GM21528 (cell line): Measurements from ENCODE around the gene ERFE.
"Not testable (repeated sequence)": the region's sequence is repeated elsewhere in the genome, so short reads cannot be mapped to it uniquely, and the experiment has no call there.

Experiments
- ATAC-seq: cut with Tn5 transposase; IDR thresholded peaks from one replicate; pipeline ENCODE4 v1.9.1; 2021; ENCODE audit warnings: mild to moderate bottlenecking, moderate library complexity; ENCODE audit not compliant: unreplicated experiment, low FRiP score

ERFE gene

DNA sequence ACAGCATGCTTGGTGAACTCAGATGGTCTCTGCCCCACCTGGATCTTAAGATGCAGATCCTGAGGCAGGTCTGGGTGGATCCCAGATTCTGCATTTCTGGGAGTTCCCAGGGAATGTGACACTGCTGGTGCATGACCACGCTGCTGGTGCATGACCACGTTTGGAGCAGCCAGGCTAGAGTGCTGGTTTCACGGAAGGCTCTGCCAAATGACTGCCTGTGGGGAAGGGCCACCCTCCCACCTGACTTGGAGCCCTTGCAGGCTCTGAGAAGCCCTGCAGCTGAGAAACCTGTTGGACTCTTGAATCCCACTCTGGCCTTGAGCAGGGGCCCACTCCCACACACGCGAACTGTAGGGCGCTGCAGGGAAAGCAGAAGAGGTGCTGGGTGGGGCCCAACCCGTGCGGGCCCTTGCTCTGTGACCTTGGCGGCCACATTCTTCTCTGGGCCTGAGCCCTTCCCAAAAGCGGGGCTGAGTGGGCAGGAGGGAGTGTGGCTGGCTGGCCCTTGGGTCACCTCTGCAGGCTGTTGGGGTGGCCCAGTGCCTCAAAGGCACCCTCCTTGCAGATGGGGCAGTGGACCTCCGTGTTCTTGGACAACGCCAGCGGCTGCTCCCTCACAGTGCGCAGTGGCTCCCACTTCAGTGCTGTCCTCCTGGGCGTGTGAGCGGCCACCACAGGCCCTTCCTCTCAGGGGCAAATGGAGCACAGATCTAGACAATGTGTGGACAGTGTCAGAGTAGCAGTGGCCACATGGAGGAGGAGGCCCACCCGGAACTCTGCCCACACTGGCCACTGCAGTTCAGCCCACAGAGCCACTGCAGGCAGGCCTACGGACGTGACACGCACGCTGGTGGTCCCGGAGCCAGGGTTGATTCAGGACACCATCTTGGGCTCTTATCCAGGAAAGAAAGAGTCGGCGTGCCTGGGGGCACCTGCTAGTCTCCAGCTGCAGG lies 7.9 kb downstream of the ERFE start:
- no peak for ATAC-seq

DNA sequence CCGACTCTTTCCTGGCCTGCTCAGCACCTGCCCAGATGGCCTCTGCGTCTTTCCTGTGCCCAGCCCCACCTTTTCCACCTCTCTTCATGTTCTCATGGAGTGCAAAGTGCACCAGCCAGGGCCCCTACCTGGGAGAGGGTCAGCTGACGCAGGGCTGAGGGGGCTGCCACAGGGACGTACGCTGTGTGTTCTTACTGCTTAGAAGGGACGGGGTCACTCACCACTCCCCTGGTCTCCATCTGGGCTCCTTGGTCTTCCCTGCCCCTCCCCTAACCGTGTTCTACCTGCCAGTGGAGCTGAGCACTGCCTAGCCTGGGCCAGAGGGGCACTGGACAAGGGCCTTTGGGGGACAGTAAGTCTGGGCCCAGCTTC lies 8.6 kb downstream of the ERFE start:
- no peak for ATAC-seq

DNA sequence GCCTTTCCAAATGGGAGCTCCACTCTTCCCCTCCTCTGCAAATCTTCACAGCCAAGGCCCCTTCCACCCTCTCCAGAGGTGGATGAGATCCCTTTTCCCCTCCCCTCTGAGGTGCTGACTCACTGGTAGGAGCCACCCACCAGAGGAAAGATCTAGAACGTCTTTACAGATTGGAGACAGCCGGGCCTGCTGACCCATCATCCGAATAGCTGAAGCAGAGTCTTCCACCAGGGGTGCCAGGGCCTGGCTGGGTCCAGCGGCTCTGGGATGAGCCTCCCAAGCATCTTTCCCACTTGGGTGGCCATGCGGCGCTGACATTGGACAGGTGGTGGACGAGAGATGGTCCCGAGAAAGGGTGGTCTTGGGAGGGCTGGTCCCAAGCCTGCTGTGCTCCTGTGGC lies 9.0 kb downstream of the ERFE start:
- ATAC-seq: no peak

DNA sequence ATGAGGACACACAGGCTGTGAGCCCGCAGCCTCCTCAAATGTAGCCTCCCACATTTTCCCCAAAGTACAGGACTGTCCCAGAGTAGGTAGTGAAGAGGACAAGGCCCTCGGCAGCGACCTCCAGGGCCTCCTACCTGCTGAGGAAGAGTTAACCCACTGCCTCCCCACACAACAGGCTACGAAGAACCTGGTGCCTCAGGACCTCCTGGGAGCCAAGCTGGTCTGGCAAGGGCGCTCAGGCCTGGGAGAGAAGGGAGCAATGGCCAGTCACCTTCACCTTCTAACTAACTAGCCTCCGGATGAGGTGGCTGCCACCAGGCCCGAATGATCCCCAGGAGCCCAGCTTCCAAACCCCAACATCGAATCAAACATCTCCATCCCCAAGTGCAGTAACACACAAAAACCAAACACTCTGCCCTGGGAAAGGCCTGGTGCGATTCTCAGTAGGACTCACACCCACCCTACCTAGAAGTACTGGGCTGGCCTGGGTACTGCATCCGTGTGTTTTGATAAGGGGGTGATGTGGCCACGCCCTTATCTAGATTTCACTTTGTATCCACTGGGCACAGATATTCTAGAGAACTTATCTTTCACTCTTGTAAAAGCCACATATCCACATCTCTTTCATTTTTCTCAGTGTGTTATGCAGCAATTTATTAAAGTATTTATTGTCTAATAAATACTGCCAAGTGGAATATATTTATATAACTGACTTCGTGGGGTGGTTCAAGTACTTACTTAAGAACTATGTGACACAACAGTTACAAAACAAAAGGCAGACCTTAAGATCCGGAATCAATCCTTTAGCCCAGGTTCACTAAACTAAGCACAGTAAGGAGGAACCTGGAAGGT lies 9.7 kb downstream of the ERFE start:
- ATAC-seq: no peak

DNA sequence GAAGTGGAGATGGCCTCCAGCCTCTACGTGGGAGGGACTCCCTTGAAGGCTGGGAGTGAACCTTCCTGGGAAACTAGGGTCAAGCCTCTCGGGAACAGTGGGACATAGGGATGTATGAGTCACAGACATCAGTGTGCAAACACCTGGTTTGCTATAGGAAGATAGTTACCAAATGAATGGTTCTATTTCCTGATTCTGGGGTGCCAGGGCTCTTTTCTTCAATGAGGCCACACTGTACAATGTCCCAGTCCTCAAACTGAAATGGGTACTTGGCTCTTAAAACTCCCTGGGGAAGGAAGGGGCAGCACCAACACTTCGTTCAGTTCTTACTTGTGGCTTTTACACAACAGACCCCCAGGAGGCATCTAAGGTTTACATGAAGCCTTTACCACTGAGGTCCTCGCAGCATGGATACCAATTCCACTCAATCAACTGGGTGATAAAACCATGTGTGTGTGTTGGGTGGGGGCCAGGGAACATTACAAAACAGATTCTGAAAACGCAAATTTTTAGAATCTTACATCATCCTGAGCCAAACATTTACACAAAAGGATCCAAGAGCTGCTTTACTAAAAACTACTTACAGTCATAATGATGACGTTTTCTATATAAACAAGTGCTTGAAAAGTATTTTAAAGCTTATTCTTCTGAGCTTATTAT lies 10.4 kb downstream of the ERFE start:
- no peak for ATAC-seq

DNA sequence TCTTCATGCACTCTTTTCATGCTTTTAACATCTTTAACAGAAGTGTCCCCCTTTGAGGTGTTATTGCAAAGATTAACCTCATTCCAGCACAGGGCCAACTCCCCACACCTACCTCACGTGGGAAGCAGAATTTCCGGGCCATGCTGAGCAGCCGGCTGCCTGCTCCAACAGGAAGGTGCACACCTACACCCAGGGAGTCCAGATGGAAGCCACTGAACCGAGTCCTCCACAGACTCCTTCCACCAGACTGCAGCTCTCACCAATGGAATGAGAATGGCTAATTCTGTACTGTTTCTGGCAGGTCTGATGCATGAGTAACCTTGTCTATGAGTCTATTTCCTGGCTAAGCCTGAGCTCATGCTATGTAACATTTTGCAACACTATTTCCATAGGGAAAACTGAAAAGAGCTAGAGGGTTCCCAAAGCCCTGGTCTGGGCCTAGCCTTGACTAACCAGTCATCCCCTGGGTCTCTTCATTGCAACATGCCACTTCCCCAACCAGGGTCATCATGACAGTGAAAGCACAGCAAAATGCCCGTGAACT lies 11.0 kb downstream of the ERFE start:
- no peak for ATAC-seq

DNA sequence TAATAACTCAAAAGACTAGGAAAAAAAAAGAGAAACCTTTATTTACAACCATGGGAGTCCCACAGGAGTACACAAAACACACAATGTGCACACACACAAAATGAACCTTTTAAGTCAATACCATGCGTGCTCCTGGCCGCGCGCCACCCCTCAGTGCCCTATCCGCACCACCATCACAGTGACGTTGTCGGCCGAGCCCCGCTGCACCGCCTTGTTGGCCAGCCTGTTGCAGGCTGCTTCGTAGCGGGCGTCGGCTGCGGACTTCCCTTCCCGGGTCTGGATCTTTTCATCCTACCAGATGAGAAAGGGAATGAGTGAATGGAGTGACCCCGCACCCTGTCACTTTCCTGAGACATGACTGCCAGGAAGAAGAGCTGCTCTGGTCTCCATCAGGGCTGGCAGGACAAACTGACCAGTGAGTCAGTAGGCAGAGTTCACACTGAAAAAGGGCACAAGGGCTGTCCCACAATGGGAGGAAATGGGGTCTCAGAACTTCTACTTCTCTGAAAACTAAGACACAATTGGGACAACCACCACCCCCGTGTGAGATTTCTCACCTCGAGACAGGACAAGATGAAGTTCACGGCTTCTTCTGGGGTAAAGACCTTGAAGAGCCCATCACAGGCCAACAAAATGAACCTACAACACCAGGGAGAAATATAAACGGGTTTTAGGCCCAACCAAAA lies 11.8 kb downstream of the ERFE start:
- no peak for ATAC-seq

DNA sequence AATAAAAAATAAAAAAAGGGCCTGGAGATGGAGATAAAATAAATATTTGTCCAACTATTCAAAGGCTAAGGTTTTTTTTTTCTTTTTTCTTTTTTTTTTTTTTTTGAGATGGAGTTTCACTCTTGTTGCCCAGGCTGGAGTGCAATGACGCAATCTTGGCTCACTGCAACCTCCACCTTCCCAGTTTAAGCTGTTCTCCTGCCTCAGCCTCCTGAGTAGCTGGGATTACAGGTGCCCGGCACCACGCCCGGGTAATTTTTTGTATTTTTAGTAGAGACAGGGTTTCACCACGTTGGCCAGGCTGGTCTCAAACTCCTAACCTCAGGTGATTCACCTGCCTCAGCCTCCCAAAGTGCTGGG lies 12.3 kb downstream of the ERFE start:
- not testable (repeated sequence) for ATAC-seq

DNA sequence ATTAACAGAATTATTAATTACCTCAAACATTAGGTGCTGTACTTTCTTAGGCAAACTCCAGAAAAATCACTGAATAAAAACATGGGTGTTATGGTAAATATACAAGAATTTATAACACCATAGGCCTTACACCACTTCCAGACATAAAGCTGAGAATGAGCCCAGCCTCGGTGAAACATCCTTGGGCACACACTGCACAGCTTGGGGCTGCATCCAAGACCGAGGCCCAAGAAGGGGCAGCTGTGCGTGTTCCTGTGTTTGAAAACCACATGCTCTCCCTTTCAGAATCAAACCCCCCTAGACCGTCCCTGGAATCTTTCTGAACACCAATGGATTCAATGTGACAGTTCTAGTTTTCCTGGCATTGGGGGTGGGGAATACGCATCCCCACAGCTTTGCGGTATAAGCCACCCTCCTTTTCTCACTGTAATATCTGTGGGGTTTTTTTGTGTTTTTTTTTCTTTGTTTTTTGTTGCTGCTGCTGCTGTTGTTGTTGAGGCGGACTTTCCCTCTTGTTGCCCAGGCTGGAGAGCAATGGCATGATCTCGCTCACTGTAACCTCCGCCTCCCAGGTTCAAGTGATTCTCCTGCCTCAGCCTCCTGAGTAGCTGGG lies 12.9 kb downstream of the ERFE start:
- ATAC-seq: no peak

DNA sequence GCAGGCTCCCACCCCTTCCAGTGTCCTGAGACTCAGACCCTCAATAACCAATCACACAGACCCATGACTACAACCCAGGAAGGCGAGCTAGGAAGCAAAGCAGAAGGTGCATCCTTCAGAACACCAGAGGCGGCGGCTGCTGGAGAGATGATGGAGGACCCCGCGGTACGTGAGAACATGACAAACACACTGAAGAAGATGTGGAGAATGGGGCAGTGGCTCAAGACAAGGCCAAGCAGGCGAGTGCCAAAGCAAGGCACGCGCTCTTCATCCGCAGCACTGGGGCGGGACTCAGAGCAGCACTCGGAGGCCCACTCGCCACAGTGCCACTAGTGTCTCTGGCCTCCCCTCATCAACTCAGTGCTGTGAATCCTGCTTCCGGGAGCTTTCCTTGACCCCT lies 13.7 kb downstream of the ERFE start:
- no peak for ATAC-seq

DNA sequence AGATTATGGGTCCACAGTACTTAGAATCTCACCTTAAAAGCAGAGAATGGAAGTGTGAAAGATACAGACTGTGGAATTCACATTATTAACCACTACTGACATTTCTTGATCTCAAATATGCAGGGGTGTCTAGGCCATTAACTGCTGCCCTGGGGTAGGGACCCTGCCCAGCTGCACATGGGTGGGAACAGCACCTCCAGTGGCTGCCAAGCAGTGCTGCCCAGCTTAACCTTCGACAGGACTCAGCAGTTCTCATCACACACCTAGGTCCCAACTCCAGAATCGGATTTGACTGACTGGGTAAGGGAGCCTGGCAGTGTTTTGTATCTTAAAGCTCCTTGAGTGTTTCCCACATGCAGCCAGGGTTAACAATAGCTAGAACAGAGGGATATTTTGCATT lies 14.9 kb downstream of the ERFE start:
- ATAC-seq: no peak

DNA sequence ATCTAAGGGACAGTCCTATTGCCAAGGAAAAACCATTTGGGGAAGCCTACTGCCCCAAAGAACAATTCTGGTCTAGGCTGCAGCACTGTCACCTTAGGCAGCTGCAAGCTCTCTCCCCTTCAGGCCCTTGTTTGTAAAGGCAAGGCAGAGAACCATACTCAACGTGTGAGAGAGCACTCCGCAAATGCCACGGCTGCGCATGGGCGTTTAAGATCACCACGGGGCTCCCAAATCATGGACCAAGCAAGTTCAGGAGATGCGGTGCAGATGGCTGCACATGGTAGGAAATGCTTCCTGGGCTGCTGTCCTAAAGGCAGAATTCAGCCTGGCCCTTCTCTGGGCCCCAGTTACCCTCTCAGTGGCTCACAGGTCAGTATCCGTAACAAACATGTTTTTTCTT lies 15.5 kb downstream of the ERFE start:
- ATAC-seq: no peak

DNA sequence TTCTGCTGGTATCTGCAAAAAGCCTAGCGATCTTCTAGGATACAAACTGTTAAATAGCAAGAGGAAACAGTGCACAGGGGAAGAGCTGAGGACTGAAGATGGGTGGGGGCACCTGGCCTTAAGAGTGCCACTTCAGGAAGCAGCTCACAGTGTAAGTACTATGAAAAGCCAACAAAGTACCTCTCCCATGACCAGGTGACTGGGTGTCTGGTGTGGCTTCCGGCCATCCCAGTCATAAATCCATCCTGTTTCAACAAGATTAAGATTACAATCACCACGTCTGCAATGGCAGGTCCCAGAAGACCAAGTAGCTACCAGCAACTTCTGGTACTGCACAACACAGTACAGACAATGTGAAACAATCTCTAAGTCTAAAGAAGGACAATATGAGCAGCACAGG lies 15.9 kb downstream of the ERFE start:
- ATAC-seq: no peak

DNA sequence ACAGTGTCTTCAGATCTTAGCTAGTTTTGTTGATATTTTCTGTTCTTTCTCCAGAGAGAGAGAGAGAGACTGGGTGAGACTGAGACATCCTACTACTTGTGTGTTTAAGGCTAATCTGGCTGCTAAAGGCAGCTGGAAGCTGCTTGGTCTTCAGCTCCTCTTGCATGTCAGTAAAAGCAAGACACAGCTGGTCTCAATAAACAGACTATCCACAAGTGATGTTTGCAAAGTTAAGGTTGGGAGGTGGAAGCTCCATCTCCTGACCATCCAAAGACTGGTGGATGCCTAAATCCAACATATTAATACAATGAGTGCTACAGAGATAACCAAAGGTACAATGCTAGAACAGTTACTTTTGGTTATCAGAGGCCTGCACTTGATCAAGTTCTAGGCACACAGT lies 17.8 kb downstream of the ERFE start:
- no peak for ATAC-seq

DNA sequence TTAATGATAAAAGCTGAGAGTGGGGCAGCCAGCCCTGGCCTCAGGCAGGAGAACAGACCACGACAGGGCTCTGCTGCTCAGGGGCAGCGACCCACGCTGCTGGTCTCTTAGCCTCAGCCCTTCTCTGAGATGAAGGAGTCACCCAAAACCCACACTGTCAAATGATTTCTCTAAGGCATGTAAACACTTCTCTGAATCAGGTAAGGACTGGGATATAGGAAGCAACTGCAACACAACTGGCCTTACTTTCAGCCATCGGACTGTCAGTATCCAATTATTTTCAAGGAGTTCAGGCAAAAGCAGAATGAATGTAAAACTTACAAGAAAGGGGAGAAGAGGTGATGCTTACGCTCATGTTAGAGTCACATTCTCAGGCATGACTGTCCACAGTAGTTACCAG lies 21.8 kb downstream of the ERFE start:
- no peak for ATAC-seq

DNA sequence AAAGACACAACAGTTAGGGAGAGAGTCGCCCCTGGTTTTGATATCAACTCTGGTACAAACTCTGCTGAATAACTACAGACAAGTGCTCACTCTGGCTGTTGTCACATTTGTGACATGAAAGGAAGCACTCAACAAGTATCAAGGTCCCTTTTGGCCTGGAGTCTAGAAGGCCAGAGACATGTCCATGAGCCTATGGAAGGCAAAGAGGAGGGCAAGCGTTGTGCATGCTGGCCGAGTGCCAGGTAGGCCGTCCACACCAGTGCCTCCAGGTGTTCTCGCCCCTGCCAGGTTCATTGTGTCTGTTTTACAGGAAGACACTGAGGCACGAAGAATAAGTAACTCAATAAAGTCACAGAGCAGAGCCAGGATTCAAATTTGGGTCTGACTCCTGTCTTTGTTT lies 23.6 kb downstream of the ERFE start:
- ATAC-seq: no peak

DNA sequence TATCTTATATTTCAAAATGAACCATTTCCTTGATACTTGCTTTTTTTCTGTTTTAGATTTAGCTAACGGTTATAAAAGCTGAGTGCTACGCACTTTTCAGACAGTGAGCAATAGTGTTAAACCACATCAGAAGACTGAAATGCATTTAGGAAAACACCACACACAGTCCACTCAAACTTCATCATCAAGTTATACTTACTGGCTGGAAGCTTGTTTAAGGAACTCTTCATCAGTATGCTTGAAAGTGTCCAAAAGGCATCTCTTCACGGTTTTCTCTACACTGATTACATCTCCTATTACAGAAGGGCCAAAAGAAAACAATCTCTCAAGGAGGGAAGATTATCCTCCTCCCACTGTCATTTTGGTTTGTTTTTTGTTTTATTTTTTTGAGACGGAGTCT lies 25.1 kb downstream of the ERFE start:
- no peak for ATAC-seq

DNA sequence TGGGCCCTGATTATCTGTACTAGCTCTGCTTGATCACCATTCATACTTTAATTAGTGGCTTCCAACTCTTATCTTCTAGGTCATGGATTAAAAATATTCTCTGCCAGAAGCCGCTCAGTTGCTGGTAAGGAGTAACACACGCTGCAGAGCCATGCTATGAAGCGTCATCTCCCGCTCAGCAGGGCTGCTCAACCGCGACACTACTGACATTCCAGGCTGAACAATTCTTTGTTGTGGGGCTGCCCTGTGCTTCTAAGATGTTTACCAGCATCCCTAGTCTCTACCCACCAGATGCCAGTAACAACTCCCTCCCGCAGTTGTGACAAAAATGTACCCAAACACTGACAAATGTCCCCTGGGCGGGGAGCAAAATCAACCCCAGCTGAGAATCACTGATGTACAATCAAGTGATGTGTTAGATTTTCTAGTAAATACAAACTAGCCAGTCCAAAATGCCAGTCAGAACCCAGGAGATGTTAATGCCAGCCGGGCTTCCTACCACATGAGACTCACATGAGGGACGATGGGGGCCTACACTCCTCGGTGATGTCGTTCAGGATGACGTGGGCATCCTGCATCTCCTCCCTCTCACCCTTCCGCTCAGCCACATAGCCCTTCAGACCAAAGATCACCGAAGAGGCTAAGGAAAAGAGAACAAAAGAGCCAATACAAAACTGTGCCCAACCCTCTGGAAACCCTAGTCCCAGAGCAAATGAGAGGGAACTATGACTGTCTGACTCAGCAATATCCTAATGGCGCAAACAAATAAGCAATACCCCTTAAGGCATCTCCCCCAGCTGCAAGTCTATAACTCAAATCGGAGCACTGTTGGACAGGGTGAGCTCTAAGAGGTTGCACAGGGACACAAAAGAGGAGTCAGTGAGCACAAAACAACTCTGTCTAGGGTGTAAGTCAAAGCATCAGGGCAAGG lies 29.1 kb downstream of the ERFE start:
- no peak for ATAC-seq

DNA sequence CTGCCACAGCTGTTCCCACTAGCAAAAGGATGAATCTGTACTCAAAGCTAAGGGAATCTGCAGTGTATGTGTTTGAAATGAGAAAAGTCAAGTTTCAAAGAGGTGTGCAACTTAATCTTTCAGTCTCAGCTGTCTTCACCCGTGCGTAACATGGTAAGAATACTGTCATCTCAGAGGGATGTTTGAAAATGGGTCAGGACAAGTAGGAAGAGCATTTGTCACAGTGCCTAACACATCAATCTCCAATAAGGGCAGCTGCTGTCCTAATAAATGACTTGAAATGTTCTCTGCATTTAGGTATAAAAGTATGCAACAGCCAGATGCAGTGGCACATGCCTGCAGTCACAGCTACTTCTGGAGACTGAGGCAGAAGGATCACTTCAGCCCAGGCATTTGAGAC lies 31.7 kb downstream of the ERFE start:
- ATAC-seq: no peak
